Loucy (cell line): ENCODE results near the gene ASCC1.

Experiments used
- EZH2phosphoT487 ChIP-seq: fragments of 200-600 bp; IDR thresholded peaks from 2 replicates; pipeline ENCODE4 v1.6.1; 2018; ENCODE audit warnings: antibody characterized with exemption, mild to moderate bottlenecking, moderate library complexity, borderline replicate concordance
- TF ChIP-seq, protein P1 (sequence below): fragments of 200-600 bp; sonication (generic); conservative IDR thresholded peaks from 2 replicates; pipeline ENCODE4 v1.5.1; 2014; ENCODE audit warnings: mild to moderate bottlenecking, antibody characterized with exemption, low read length

DNA sequence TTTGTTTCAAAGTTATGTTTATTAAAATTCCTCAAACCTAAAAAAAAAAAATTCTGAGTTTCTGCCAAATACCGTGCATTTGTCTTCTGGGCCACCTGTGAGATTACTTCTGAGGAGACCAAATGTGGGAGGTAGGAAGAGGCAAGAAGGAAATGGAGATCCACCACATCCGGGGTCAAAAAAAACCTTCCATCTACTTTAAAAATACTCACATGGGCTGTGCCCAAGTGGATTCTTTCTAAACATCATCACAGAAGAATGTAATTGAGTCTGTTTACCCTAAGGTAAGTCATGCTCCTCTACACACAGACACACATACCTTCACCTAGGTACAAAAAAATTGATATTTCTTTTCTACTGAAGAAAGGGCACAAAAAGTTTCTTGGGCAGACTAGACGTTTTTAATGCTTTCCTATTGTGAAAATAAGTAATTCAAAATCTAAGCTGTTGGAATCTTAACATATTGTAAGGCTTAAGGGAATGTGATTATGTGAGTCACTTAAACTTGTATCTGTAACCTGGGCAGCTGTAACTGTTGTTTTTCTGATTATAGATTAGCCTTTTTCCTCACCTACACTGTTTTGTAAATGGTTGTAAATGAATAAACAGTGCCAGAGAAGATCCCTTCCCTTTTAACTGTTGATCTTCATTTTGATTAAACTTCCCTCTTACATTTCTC is 108.6 kb downstream of the ASCC1 start:
- TF ChIP-seq, protein P1, sequence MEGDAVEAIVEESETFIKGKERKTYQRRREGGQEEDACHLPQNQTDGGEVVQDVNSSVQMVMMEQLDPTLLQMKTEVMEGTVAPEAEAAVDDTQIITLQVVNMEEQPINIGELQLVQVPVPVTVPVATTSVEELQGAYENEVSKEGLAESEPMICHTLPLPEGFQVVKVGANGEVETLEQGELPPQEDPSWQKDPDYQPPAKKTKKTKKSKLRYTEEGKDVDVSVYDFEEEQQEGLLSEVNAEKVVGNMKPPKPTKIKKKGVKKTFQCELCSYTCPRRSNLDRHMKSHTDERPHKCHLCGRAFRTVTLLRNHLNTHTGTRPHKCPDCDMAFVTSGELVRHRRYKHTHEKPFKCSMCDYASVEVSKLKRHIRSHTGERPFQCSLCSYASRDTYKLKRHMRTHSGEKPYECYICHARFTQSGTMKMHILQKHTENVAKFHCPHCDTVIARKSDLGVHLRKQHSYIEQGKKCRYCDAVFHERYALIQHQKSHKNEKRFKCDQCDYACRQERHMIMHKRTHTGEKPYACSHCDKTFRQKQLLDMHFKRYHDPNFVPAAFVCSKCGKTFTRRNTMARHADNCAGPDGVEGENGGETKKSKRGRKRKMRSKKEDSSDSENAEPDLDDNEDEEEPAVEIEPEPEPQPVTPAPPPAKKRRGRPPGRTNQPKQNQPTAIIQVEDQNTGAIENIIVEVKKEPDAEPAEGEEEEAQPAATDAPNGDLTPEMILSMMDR = no peak
- TF ChIP-seq EZH2phosphoT487 = no peak
